Activated CD4-positive, alpha-beta memory T cell treated with anti-CD3 and anti-CD28 coated beads, Interleukin-2, amount 10 ng/mL, durations not matched to agents 7 days and 5 days (primary cell): Measurements from ENCODE around the gene MARCHF3. TPM values are rescaled to one million over a fixed set of nuclear protein-coding genes. Genes with fewer than 3 reads are reported as not detected.
"Not testable (repeated sequence)": the region's sequence is repeated elsewhere in the genome, so short reads cannot be mapped to it uniquely, and the experiment has no call there.

ENCODE experiments used
- CTCF ChIA-PET: fragments of 350-600 bp; sonication (Branson Sonifier 250); formaldehyde crosslinking; loops from one replicate; lab custom pipeline; 2021; ENCODE audit warnings: antibody characterized with exemption, inconsistent platforms; lab: Charles Lee
- POLR2A ChIA-PET: fragments of 350-600 bp; sonication (Branson Sonifier 250); formaldehyde crosslinking; loops from one replicate; lab custom pipeline; 2021; ENCODE audit warnings: antibody characterized with exemption; lab: Charles Lee
- DNase-seq: peaks from one replicate; pipeline ENCODE4 v3.0.0-alpha.2; 2020
- H3K27ac Mint-ChIP-seq: one replicate; pipeline ENCODE4 v1.8.0; 2021; ENCODE audit warnings: mild to moderate bottlenecking, mixed read lengths
- H3K27me3 Mint-ChIP-seq: one replicate; pipeline ENCODE4 v1.8.0; 2021; ENCODE audit warnings: mixed read lengths
- H3K36me3 Mint-ChIP-seq: one replicate; pipeline ENCODE4 v1.8.0; 2021; ENCODE audit warnings: low read depth, mixed read lengths
- H3K4me1 Mint-ChIP-seq: one replicate; pipeline ENCODE4 v1.8.0; 2021; ENCODE audit warnings: mixed read lengths
- H3K4me3 Mint-ChIP-seq: one replicate; pipeline ENCODE4 v1.8.0; 2021; ENCODE audit warnings: mild to moderate bottlenecking, mixed read lengths
- H3K9me3 Mint-ChIP-seq: one replicate; pipeline ENCODE4 v1.8.0; 2021; ENCODE audit warnings: mixed read lengths
- total RNA-seq, 2 experiments: library from RNA; stranded (reverse); gene quantifications; one replicate each; pipeline ENCODE4 v1.2.3, GENCODE V29; 2021

The MARCHF3 gene
- total RNA-seq, 2 experiments from 2014 or later = 0.68 to 0.70 TPM

DNA sequence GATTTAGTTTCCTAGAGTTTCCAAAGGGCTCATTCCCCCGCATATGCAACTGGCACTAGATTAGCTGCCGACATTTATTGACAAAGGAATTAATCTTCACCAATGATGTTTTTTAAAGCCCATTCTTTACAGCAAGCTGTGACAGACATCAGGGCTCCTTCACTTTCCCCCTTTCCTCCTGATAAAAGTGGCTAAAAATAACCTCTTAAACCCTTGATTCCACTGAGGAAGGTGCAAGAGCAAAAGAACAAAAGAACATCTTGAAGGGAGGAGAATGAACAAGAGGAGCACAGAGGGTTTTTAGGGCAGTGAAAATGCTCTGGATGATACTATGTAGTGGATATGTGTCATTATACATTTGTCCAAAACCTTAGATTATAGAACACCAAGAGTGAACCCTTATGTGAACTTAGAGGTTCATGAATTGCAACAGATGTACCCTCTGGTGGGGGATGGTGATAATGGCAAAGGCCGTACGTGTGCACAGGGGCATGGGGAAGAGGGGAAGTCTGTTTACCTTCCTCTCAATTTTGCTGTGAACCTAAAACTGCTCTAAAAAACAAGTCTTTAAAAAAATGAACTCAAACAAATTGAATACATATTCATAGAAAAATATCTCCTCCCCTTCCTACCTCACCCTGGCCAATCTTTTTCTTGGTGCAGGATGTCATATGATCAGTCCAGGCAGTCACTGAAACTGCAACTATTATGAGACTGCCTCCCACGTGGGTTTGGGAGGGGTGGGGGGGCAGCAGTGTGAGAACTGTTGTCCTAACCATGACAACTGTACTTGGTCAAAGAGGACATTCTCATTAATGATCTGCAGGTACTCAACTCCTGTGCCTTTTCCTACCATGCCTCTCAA lies 83.0 kb downstream of the MARCHF3 start:
- no peaks in the 10 kb centered on the region for H3K9me3 Mint-ChIP-seq
- H3K27me3 Mint-ChIP-seq = peaks cover 2% of the 10 kb centered on the region
- DNase-seq = no peak
- POLR2A ChIA-PET = no interaction called here
- H3K4me3 Mint-ChIP-seq = no peak overlapping the region
- H3K4me1 Mint-ChIP-seq = no peaks in the 10 kb centered on the region
- no peak overlapping the region for H3K27ac Mint-ChIP-seq
- no peaks in the 10 kb centered on the region for H3K36me3 Mint-ChIP-seq
- CTCF ChIA-PET = no interaction called here

DNA sequence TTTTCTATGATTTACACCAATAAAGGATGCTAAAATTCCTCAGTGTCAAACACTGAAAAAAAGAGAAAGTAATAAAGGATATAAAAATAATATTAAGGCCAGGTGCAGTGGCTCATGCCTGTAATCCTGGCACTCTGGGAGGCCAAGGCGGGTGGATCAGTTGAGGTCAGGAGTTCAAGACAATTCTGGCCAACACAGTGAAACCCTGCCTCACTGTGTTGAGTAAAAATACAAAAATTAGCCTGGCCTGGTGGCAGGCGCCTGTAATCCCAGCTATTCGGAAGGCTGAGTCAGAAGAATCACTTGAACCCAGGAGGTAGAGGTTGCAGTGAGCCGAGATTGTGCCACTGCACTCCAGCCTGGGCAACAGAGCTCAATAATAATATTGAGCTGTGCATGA lies 87.5 kb downstream of the MARCHF3 start:
- H3K36me3 Mint-ChIP-seq, POLR2A ChIA-PET, H3K27ac Mint-ChIP-seq, H3K4me3 Mint-ChIP-seq, CTCF ChIA-PET, DNase-seq, H3K9me3 Mint-ChIP-seq, H3K27me3 Mint-ChIP-seq, H3K4me1 Mint-ChIP-seq: not testable (repeated sequence)

DNA sequence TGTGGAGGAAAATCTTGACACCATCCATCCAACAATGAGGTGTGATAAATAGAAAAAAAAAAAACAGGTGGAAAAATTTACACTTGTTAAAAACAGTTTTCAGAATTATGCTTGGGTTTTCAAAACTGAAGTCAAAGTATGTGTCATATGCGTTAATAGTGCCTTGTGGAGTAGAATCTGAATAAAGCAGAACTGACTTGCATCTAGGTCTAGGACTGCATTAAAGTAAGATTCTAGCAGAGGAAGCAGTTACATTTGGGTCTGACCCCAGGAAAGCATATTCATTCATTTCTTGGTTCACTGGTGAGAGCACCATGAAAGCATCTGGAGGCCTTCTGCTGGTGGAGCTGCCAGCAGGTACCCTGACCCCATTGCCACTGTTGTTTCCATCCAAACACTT lies 89.0 kb downstream of the MARCHF3 start:
- Mint-ChIP-seq H3K36me3 (no peaks in the 10 kb centered on the region), H3K27ac (no peak overlapping the region), H3K4me1 (no peaks in the 10 kb centered on the region), H3K4me3 (no peak overlapping the region), H3K27me3 (peaks cover 2% of the 10 kb centered on the region), H3K9me3 (no peaks in the 10 kb centered on the region)
- ChIA-PET CTCF (no interaction called here), POLR2A (no interaction called here)
- no peak for DNase-seq

DNA sequence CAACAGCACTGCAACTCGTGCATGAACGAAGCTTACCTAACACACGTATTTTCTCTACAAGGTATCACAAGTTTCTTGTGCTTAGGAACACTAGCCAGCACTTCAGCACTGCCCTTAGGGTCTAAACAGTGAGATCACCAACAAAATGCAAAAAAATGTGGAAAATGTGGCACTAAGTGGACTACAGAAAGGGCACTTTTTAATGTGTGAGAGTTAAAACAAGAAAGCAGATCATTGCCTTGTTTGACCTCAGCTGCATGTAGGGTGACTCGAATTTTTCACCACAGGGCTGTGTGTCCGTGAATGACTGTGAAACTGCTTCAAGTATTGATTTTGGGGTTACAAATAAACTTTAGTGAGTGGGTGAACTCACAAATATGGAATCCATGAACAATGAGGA lies 90.5 kb downstream of the MARCHF3 start:
- Mint-ChIP-seq H3K4me1 (no peaks in the 10 kb centered on the region), H3K27me3 (no peaks in the 10 kb centered on the region), H3K36me3 (no peaks in the 10 kb centered on the region), H3K4me3 (no peak overlapping the region), H3K27ac (no peak overlapping the region), H3K9me3 (no peaks in the 10 kb centered on the region)
- DNase-seq = no peak
- CTCF ChIA-PET = no interaction called here
- POLR2A ChIA-PET = no interaction called here

DNA sequence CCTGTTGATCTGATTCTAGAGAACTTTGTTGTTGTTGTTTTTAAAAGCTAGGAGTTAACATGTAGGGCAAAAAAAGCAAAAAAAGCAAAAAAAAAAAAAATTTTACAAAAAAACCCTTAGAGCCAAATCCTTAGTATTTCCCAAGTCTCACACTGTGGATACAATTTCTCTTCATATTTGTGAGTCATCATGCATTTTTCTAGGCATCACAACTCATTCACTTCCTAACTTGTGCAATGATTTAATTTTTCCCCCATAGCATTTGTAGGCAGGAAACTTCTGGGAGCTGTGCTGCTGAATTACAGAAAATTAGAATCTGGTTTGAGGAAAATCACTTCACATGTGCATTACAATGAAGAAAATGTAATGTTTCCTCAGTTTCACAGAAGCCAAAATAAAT lies 91.9 kb downstream of the MARCHF3 start:
- ChIA-PET CTCF (no interaction called here), POLR2A (no interaction called here)
- H3K4me3 Mint-ChIP-seq = no peak overlapping the region
- no peak overlapping the region for H3K27ac Mint-ChIP-seq
- no peaks in the 10 kb centered on the region for H3K36me3 Mint-ChIP-seq
- no peaks in the 10 kb centered on the region for H3K9me3 Mint-ChIP-seq
- H3K27me3 Mint-ChIP-seq = no peaks in the 10 kb centered on the region
- DNase-seq = no peak
- H3K4me1 Mint-ChIP-seq = no peaks in the 10 kb centered on the region

DNA sequence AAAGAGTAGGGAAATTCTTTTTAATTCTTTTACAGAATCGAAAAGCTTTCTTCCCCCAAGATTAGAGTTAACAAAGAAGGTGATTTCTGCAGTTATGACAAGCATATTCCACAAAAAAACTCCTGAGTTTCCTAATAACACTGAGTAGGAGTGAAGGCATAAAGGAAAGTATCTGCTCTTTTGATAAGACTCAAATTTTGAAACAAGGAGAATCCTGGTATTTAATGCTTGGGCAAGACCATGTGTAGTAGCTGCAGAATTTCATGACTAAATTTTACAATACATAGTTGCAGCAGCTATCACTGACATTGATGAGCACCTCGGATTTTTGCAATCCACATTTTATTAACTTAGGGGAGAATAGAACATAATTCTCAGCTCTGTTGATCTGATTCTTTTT lies 92.6 kb downstream of the MARCHF3 start:
- H3K9me3 Mint-ChIP-seq = no peaks in the 10 kb centered on the region

DNA sequence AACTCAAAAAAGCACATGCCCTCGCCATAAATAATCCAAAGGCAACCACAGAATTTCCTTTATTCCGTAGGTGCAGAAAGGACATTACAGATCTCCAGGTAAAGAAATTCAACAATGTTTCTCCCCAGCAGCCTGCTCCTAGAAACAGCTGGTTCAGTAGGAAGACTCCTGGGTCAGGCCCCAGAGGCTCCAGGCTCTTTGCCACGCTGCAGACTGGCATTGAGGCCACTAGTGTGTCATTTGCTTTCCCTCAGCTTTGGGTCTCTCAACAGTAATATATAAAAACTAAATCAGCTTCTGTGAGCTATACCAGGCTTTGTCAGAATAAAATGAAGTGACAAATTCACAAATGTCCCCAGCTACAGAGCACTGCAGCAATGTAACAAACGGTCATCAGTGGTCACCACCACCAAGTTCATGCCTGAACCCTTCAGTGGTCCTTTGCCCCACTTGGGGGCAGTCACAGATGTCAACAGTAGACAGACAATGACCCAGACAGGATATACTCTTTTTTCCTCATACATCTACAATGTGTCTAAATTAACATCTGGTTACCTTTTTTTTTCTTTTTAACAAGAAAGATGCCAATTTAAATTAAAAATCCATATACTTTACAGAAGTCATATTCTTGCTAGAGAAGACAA lies 93.5 kb downstream of the MARCHF3 start:
- Mint-ChIP-seq H3K27ac (no peak overlapping the region), H3K36me3 (no peaks in the 10 kb centered on the region), H3K9me3 (no peaks in the 10 kb centered on the region), H3K4me3 (no peak overlapping the region), H3K27me3 (no peaks in the 10 kb centered on the region), H3K4me1 (no peaks in the 10 kb centered on the region)
- CTCF ChIA-PET = no interaction called here
- POLR2A ChIA-PET = no interaction called here
- DNase-seq = no peak

More for the DNA sequence above, 92.6 kb downstream of the MARCHF3 start:
- ChIA-PET CTCF (interaction anchor here (0.7 kb wide), 1 partner anchor 38 kb away, joined by 3 read pairs; no protein-coding TSS in a partner anchor), POLR2A (no interaction called here)
- Mint-ChIP-seq H3K27me3 (no peaks in the 10 kb centered on the region), H3K36me3 (no peaks in the 10 kb centered on the region), H3K27ac (no peak overlapping the region), H3K4me3 (no peak overlapping the region), H3K4me1 (no peaks in the 10 kb centered on the region)
- no peak for DNase-seq

DNA sequence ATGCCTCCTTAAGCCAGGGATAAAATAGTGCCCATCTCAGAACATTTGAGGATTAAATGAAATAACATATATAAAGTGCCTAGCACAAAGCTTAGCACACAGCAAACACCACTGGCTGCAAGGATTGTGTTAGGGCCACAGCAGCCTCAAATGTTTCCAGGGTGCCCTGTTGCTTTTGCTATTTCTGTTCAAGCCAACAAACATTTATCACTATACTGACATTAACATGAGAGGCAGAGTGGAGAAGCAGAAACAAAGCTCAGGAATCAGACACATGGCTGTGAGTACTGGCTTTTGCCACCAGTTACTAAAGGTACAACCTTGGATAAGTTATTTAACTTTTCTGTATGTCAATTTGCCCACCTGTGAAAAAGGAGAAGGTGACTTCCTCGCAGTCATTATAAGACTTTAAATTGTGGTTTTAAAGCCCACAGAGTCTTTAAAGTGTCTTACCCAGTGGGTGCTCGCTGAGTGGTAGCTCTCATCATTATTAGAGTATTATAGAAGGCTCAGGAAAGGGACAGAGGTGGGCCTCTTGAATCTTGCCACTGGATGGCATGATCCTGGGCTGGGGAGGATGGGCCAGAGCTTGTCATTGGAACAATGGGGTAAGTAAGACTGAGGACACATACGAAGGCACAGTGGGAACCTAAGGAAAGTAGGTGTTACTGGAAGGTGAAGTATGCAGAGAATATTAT lies 98.2 kb downstream of the MARCHF3 start:
- Mint-ChIP-seq H3K27ac (no peak overlapping the region), H3K4me3 (no peak overlapping the region), H3K27me3 (no peaks in the 10 kb centered on the region), H3K9me3 (no peaks in the 10 kb centered on the region), H3K4me1 (no peaks in the 10 kb centered on the region), H3K36me3 (no peaks in the 10 kb centered on the region)
- CTCF ChIA-PET = no interaction called here
- POLR2A ChIA-PET = no interaction called here
- no peak for DNase-seq

DNA sequence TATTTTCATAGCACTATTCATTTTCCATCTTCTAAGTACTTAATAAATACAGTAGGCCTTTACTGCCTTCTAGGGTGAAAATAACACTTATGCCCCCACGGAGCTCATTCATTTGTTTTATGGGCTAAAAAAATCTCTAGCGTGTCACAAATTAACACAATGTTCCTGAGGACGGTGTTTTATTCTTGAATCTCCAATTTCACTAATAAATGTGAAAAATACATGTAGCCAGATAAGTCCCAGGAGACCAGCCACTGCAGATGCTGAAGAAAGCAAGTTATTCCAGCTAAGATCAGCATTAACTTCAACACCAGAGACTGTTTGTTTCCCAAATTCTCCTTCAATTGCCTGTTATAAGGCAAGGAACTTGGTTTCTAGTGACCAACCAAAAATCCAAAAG lies 102.3 kb downstream of the MARCHF3 start:
- no peaks in the 10 kb centered on the region for H3K36me3 Mint-ChIP-seq

DNA sequence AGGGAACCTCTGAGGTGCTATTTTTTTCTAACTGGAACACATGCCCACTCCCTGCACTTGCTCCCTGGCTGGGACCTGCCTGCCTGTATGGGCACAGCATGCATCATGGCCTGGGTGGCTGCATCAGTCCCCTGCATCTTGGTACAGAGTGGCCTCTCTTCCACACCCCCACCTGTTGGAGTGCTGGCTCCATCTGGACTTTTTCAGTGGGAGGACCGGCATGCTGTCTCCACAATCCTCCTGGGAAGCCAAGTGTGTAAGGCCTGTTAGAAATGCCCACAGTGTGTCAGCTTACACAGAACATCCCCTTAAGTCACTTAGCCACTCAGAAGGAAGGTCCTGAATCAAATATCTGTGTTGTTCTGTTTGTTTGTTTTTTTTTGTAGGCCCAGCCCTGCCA lies 102.9 kb downstream of the MARCHF3 start:
- ChIA-PET CTCF (no interaction called here), POLR2A (no interaction called here)
- no peak overlapping the region for H3K27ac Mint-ChIP-seq
- no peaks in the 10 kb centered on the region for H3K36me3 Mint-ChIP-seq
- no peaks in the 10 kb centered on the region for H3K9me3 Mint-ChIP-seq
- H3K4me3 Mint-ChIP-seq = no peak overlapping the region
- no peaks in the 10 kb centered on the region for H3K27me3 Mint-ChIP-seq
- DNase-seq = no peak
- no peaks in the 10 kb centered on the region for H3K4me1 Mint-ChIP-seq

More for the DNA sequence above, 102.3 kb downstream of the MARCHF3 start:
- Mint-ChIP-seq H3K4me1 (no peaks in the 10 kb centered on the region), H3K27ac (no peak overlapping the region), H3K4me3 (no peak overlapping the region), H3K27me3 (no peaks in the 10 kb centered on the region), H3K9me3 (no peaks in the 10 kb centered on the region)
- DNase-seq = no peak
- ChIA-PET CTCF (no interaction called here), POLR2A (no interaction called here)

DNA sequence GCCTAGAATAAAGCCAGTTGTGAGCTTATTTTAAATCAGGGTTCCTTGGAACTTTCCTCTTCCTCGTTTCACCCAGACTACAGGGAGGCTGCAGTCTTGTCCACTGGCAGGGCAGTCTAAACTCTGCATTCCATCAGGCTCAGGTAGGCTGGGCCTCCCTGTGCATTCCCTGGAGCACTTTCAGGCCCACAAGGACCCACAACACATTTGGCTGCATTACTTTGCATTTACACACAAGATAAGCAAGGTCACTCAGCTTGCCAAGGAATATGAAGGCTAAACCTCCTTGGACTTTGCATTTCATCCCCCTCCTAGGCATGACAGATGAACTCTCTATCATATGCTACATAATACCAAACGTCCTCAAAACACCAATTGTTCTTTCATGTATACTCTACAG lies 104.2 kb downstream of the MARCHF3 start:
- ChIA-PET POLR2A (no interaction called here), CTCF (no interaction called here)
- no peaks in the 10 kb centered on the region for H3K27me3 Mint-ChIP-seq
- no peaks in the 10 kb centered on the region for H3K4me1 Mint-ChIP-seq
- no peak for DNase-seq
- no peak overlapping the region for H3K27ac Mint-ChIP-seq
- no peaks in the 10 kb centered on the region for H3K36me3 Mint-ChIP-seq
- no peak overlapping the region for H3K4me3 Mint-ChIP-seq
- H3K9me3 Mint-ChIP-seq = no peaks in the 10 kb centered on the region

DNA sequence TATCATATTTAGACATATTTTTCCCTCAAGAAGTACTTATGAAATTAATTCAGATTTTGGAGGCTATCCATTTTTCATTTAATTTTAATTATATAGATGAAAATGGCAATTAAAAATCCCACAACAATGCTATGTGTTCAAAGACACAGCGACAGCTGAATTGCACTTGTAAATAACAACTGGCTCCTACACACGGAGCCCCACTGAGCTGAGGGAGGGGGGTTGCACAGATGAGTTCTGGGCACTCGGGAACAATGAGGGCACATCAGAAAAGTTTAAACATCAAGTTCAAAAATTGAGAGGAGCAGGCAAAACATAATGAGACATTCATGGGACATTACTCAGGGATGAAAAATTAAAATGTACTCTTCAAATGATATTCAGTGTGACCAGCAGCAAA lies 104.9 kb downstream of the MARCHF3 start:
- Mint-ChIP-seq H3K4me3 (no peak overlapping the region), H3K36me3 (no peaks in the 10 kb centered on the region), H3K4me1 (no peaks in the 10 kb centered on the region), H3K9me3 (no peaks in the 10 kb centered on the region), H3K27me3 (no peaks in the 10 kb centered on the region), H3K27ac (no peak overlapping the region)
- ChIA-PET POLR2A (no interaction called here), CTCF (no interaction called here)
- DNase-seq = no peak

DNA sequence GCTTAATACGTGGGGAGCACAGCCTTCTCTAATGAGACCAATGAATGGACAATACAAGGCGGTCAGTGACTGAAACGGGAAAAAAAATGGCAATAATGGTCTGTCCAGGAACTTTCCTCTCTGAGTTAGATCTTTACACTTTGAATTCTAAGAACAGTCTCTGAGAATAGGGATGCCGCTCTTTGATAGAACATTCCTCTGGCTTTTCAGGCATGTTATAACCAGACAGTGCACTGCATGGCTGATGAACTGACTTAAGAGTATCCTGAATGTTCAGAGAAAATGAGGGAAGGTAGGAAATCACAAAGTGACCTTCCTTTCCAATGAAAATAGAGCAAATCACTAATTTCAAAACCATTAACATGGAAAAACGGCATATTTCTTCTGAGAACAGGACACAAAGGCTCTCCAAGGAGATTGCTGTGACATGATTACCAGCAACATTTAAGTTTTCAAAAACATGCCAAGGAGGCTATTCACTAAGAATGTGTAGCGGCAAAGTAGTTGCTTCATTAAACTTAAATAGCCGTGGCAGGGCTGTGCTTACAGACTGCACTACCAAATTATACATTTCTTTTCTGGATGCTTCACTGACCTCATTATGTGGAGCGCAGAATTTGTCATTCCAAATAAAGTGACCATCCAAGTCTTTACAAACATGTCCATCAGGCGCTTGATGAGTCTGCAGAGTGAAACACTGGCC lies 105.9 kb downstream of the MARCHF3 start:
- Mint-ChIP-seq H3K4me1 (no peaks in the 10 kb centered on the region), H3K9me3 (no peaks in the 10 kb centered on the region), H3K27me3 (no peaks in the 10 kb centered on the region), H3K27ac (no peak overlapping the region), H3K36me3 (no peaks in the 10 kb centered on the region), H3K4me3 (no peak overlapping the region)
- ChIA-PET POLR2A (no interaction called here), CTCF (no interaction called here)
- no peak for DNase-seq
